22Rv1 (cell line): Measurements from ENCODE around the gene ISCU.

Source experiments
- CTCF ChIP-seq: fragments of 450-650 bp; IDR thresholded peaks from 2 replicates; pipeline ENCODE4 v1.5.1; 2017; ENCODE audit warnings: mild to moderate bottlenecking
- ZFX ChIP-seq: fragments of 450-650 bp; IDR thresholded peaks from 2 replicates; pipeline ENCODE4 v1.6.1; 2017; ENCODE audit warnings: antibody characterized with exemption, borderline replicate concordance

GRCh38 chr12:108547686-108548085 lies 14.7 kb upstream of the ISCU start:
- TF ChIP-seq CTCF (no peak), ZFX (no peak)
